ENCODE measurements around the gene BAIAP2L2.

The BAIAP2L2 gene

DNA sequence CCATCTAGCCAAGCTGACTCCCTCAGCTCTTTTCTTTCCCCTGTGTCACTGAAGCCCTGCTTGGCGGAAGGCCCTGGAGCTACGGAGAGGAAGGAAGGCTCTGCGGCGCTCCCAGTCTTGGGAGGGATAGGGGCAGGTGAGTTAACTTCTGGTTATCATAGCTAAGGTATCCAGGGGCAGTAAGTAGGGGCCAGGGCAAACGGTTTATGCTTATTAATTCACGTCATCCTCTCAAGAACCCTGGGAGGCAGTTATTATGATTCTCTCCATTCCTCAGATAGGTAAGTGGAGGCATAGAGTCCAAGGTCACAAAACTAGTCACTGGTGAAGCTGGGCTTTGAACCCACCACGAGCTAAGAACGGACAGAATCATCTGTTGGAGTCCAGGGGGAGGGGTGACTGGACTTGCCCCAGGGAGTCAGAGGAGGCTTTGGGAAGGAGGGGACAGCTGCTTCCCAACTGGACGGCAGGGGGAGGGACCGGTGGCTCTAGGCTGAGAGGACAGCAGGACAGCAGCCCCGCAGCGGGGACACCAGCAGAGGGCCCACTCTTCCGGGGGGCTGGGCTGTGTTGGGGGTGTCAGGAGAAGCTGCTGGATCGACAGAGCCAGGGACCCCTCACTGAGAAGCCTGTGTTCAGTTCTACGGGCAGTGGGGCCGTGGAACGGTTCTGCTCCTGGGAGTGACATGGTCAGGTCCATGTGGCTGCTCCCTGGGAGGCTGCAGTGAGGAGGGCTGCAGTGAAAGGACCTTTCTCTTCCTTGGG lies 3.5 kb downstream of the BAIAP2L2 start:
- TF ChIP-seq FOXP2 (optimal IDR thresholded peaks at IDR 0.05; ENCODE audit: borderline replicate concordance, extremely low read depth, extremely low read length, insufficient read depth) (no peak), POLR2AphosphoS5 (IDR thresholded peaks at IDR 0.05; ENCODE audit: low read depth, low read length) (no peak), SIN3A (IDR thresholded peaks at IDR 0.05; ENCODE audit: borderline replicate concordance, insufficient read depth, low read length) (no peak)
- TF ChIP-seq, protein P1, sequence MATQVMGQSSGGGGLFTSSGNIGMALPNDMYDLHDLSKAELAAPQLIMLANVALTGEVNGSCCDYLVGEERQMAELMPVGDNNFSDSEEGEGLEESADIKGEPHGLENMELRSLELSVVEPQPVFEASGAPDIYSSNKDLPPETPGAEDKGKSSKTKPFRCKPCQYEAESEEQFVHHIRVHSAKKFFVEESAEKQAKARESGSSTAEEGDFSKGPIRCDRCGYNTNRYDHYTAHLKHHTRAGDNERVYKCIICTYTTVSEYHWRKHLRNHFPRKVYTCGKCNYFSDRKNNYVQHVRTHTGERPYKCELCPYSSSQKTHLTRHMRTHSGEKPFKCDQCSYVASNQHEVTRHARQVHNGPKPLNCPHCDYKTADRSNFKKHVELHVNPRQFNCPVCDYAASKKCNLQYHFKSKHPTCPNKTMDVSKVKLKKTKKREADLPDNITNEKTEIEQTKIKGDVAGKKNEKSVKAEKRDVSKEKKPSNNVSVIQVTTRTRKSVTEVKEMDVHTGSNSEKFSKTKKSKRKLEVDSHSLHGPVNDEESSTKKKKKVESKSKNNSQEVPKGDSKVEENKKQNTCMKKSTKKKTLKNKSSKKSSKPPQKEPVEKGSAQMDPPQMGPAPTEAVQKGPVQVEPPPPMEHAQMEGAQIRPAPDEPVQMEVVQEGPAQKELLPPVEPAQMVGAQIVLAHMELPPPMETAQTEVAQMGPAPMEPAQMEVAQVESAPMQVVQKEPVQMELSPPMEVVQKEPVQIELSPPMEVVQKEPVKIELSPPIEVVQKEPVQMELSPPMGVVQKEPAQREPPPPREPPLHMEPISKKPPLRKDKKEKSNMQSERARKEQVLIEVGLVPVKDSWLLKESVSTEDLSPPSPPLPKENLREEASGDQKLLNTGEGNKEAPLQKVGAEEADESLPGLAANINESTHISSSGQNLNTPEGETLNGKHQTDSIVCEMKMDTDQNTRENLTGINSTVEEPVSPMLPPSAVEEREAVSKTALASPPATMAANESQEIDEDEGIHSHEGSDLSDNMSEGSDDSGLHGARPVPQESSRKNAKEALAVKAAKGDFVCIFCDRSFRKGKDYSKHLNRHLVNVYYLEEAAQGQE (IDR thresholded peaks at IDR 0.05; ENCODE audit: insufficient read depth in 1 of 2, low read depth in 2 of 2, low read length in 2 of 2): no peak

DNA sequence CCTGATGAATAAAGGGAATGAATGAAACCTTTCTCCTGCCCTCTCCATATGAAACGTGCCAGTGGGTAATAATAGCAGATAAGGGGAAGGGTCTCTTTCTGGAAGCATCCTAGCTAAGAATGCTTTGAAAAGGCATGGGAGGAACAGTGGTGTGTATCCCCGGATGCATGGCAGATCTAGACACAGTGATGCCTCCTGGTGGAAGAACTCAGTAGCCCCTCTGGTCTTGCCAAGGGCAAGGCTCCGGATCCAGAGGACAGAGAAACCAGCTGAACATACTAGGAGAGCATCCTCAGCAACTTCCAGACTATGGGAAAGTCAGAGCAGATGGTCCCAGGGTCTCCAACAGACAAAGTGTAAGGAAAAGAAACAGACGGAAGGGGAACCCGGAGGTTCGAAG lies 6.4 kb downstream of the BAIAP2L2 start:
- no peak for TF ChIP-seq POLR2AphosphoS5 (IDR thresholded peaks at IDR 0.05; ENCODE audit: low read depth, low read length)
- TF ChIP-seq, protein P1 (IDR thresholded peaks at IDR 0.05; ENCODE audit: insufficient read depth in 1 of 2, low read depth in 2 of 2, low read length in 2 of 2): no peak
- TF ChIP-seq SIN3A (IDR thresholded peaks at IDR 0.05; ENCODE audit: borderline replicate concordance, insufficient read depth, low read length): no peak
- no peak for TF ChIP-seq TAF1 (IDR thresholded peaks at IDR 0.05; ENCODE audit: borderline replicate concordance, insufficient read depth, low read length)
- no peak for TF ChIP-seq FOXP2 (optimal IDR thresholded peaks at IDR 0.05; ENCODE audit: borderline replicate concordance, extremely low read depth, extremely low read length, insufficient read depth)

DNA sequence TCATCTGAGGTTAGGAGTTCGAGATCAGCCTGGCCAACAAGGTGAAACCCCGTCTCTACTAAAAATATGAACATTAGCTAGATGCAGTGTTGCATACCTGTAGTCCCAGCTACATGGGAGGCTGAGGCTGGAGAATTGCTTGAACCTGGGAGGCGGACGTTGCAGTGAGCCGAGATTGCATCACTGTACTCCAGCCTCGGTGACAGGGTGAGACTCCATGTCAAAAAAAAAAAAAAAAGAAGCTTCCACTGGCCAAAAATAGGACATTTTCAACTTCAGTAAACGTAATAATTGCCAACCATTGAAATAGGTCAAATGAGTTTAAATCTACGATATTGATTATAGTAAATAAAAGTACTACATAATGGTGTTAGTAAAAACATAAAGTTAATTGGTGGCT lies 6.8 kb downstream of the BAIAP2L2 start:
- TF ChIP-seq TAF1 (IDR thresholded peaks at IDR 0.05; ENCODE audit: borderline replicate concordance, insufficient read depth, low read length): no peak
- TF ChIP-seq POLR2AphosphoS5 (IDR thresholded peaks at IDR 0.05; ENCODE audit: low read depth, low read length): no peak
- no peak for TF ChIP-seq FOXP2 (optimal IDR thresholded peaks at IDR 0.05; ENCODE audit: borderline replicate concordance, extremely low read depth, extremely low read length, insufficient read depth)
- no peak for TF ChIP-seq SIN3A (IDR thresholded peaks at IDR 0.05; ENCODE audit: borderline replicate concordance, insufficient read depth, low read length)
- TF ChIP-seq, protein P1 (IDR thresholded peaks at IDR 0.05; ENCODE audit: insufficient read depth in 1 of 2, low read depth in 2 of 2, low read length in 2 of 2): no peak

DNA sequence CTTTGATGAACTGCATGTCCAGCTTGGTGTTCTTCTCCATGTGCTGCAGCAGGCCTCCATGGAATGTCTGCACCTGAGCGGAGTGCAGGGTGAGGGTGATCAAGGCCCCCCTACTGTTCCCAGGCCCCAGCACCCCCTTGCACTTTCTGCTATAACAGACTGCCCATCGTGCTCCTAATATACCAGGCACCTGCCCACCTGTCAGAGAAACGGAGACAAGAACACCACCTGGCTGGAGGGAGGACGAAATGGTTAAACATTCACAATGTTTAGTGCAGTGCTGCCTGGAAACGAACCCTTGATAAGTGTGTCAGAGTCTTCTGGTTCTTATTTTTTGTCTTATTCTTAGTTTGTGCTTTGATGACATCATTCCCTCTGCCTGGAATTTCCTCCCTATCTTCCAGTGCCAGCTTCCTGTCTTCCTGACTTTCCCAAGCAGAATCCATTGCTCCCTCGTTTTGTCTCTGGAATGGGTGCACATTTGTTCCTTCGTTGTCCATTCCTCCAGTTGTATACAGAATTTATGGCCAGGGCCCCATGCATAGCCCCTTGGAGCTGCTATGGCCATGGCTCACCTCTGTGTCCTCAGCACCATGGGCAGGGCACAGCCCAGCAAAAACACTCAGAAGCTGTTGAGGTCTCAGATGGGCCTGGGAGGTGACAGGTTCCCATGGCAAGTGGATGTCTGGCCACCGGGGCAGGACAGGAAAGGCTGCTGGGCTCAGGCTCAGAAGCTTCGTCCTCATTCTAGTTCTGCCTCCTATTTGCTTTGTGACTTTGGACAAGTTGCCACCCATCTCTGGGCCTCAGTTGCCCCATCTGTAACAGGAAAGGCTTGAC lies 11.9 kb downstream of the BAIAP2L2 start:
- no peak for TF ChIP-seq SIN3A (IDR thresholded peaks at IDR 0.05; ENCODE audit: borderline replicate concordance, insufficient read depth, low read length)
- no peak for TF ChIP-seq POLR2AphosphoS5 (IDR thresholded peaks at IDR 0.05; ENCODE audit: low read depth, low read length)
- TF ChIP-seq, protein P1 (IDR thresholded peaks at IDR 0.05; ENCODE audit: insufficient read depth in 1 of 2, low read depth in 2 of 2, low read length in 2 of 2): 0 out of 4 replicates have a peak, but pooled peaks of 1 of the 2 experiments have one; percentile 51

Data from PFSK-1 (cell line).